Ascending aorta (tissue), 2 donors: ENCODE measurements around the gene DEFB129. TPM values are rescaled to one million over a fixed set of nuclear protein-coding genes. Genes with fewer than 3 reads are reported as not detected.
A peak's percentile ranks its signal among the peaks of the same experiment; 100 is the strongest.

Source experiments
- DNase-seq, 2 donors: peaks; one replicate each; pipeline ENCODE4 v3.0.0-alpha.2; 2019; ENCODE audit warnings: low spot score in 2 of 2
- H3K27ac ChIP-seq, 2 donors: fragments of 200-600 bp; sonication (generic); one replicate each; pipeline ENCODE4 v1.5.1; 2016 to 2017; ENCODE audit warnings: mild to moderate bottlenecking in 1 of 2
- H3K27me3 ChIP-seq: fragments of 200-600 bp; sonication (generic); one replicate; pipeline ENCODE4 v1.5.1; 2017
- H3K36me3 ChIP-seq, 2 donors: fragments of 200-600 bp; sonication (generic); one replicate each; pipeline ENCODE4 v1.5.1; 2016
- H3K4me1 ChIP-seq, 2 donors: fragments of 200-600 bp; sonication (generic); one replicate each; pipeline ENCODE4 v1.5.1; 2016 to 2017; ENCODE audit warnings: mild to moderate bottlenecking in 1 of 2
- H3K4me3 ChIP-seq, 2 donors: fragments of 200-600 bp; sonication (generic); one replicate each; pipeline ENCODE4 v1.5.1; 2016 to 2017; ENCODE audit warnings: mild to moderate bottlenecking in 1 of 2
- H3K9me3 ChIP-seq, 2 donors: fragments of 200-600 bp; sonication (generic); one replicate each; pipeline ENCODE4 v1.5.1; 2016
- CTCF ChIP-seq, 3 experiments: fragments of 200-600 bp in 2 of 3; fragments of 450-650 bp in 1 of 3; sonication (generic) in 2 of 3; IDR thresholded peaks; one replicate each; pipeline ENCODE4 v1.5.1; 2016 to 2019; ENCODE audit warnings: antibody characterized with exemption in 3 of 3, mild to moderate bottlenecking in 1 of 3, moderate library complexity in 1 of 3
- intact Hi-C: fragments of 100-400 bp; cut with DNase I; formaldehyde crosslinking; loops from one replicate; pipeline ENCODE4 v1.15.1; 2023
- total RNA-seq: library from RNA; depleted of rRNA; stranded (reverse); fragments of >200 nt; gene quantifications from one replicate; pipeline ENCODE4 v1.1.0, GENCODE V29; 2016

DEFB129 gene
- total RNA-seq, 1 donor from 2014 or later: not detected

GRCh38 chr20:258269-258858, 31.3 kb downstream of the DEFB129 start:
- DNase-seq: no peak
- H3K27me3 ChIP-seq: no peaks in the 10 kb centered on the region
- H3K9me3 ChIP-seq: no peaks in the 10 kb centered on the region
- no peaks in the 10 kb centered on the region for H3K4me1 ChIP-seq
- H3K4me3 ChIP-seq: no peak overlapping the region
- intact Hi-C loops: no loop called here
- TF ChIP-seq CTCF (IDR thresholded peaks at IDR 0.05): no peak
- no peak overlapping the region for H3K27ac ChIP-seq
- H3K36me3 ChIP-seq: no peaks in the 10 kb centered on the region

- Histone ChIP-seq H3K27ac (no peak overlapping the region), H3K36me3 (no peaks in the 10 kb centered on the region), H3K27me3 (no peaks in the 10 kb centered on the region), H3K4me3 (no peak overlapping the region), H3K4me1 (no peaks in the 10 kb centered on the region), H3K9me3 (no peaks in the 10 kb centered on the region)
- DNase-seq: no peak
- no peak for TF ChIP-seq CTCF (IDR thresholded peaks at IDR 0.05)
- intact Hi-C loops: no loop called here
These were observed 31.9 kb downstream of the DEFB129 start for GRCh38 chr20:258963-259362.

- Histone ChIP-seq H3K27ac (no peak overlapping the region), H3K4me3 (no peak overlapping the region), H3K4me1 (no peaks in the 10 kb centered on the region), H3K36me3 (no peaks in the 10 kb centered on the region), H3K27me3 (no peaks in the 10 kb centered on the region), H3K9me3 (no peaks in the 10 kb centered on the region)
- intact Hi-C loops: loop anchor here (10.0 kb wide), 1 partner anchor 205 kb away; the partner anchor contains the start of gene TBC1D20
- DNase-seq: no peak
- no peak for TF ChIP-seq CTCF (IDR thresholded peaks at IDR 0.05)
These were observed 32.9 kb downstream of the DEFB129 start for GRCh38 chr20:259981-260380.

- Histone ChIP-seq H3K9me3 (no peaks in the 10 kb centered on the region), H3K4me1 (no peaks in the 10 kb centered on the region), H3K36me3 (no peaks in the 10 kb centered on the region), H3K27me3 (no peaks in the 10 kb centered on the region), H3K4me3 (no peak overlapping the region), H3K27ac (no peak overlapping the region)
- TF ChIP-seq CTCF (IDR thresholded peaks at IDR 0.05): no peak
- intact Hi-C loops: loop anchor here (10.0 kb wide), 1 partner anchor 201 kb away; the partner anchor contains the start of gene TBC1D20
- DNase-seq: no peak
These were observed 36.6 kb downstream of the DEFB129 start for GRCh38 chr20:263701-264100.

GRCh38 chr20:266596-267562, 39.8 kb downstream of the DEFB129 start:
- H3K27me3 ChIP-seq: no peaks in the 10 kb centered on the region
- TF ChIP-seq CTCF (IDR thresholded peaks at IDR 0.05): peak; percentile 89 to 97 (median 94)
- peak; percentile 29 to 91 for DNase-seq
- no peak overlapping the region for H3K27ac ChIP-seq
- H3K36me3 ChIP-seq: no peaks in the 10 kb centered on the region
- peak overlapping the region; percentile 52 to 69 for H3K4me3 ChIP-seq
- no peaks in the 10 kb centered on the region for H3K9me3 ChIP-seq
- no peaks in the 10 kb centered on the region for H3K4me1 ChIP-seq
- intact Hi-C loops: loop anchor here (1.0 to 10.0 kb wide), 3 partner anchors 30 to 198 kb away; partner anchors contain the start of genes TBC1D20 and ZCCHC3
